Panc1 (cell line): ENCODE data around the gene TENM3.

Experiments used
- POLR2AphosphoS5 ChIP-seq: IDR thresholded peaks from 2 replicates; pipeline ENCODE4 v1.6.1; 2012; ENCODE audit warnings: mild to moderate bottlenecking, low read depth, low read length, moderate library complexity
- TF ChIP-seq, protein P1 (sequence below): fragments of 450-650 bp; IDR thresholded peaks from 2 replicates; pipeline ENCODE4 v1.5.1; 2017; ENCODE audit warnings: mild to moderate bottlenecking

DNA sequence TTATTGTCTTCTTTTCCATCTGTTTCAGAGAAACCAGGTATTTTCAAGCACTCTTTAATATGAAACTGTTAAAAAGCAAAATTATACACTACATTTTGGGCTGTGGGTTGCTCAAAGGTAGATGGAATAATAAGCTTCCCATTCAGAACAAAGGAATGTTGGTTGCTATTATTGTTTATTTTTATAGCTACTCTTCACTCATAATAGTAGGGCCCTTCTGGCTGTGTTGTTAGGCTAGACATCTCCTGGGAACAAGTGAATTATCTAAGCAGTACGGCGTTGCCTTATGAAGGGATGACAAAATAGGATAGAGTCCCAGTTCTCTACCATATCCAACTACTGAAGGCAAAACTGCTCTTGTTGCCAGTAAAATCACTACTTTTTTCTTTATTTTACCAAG lies 34.2 kb downstream of the TENM3 start:
- TF ChIP-seq, protein P1, sequence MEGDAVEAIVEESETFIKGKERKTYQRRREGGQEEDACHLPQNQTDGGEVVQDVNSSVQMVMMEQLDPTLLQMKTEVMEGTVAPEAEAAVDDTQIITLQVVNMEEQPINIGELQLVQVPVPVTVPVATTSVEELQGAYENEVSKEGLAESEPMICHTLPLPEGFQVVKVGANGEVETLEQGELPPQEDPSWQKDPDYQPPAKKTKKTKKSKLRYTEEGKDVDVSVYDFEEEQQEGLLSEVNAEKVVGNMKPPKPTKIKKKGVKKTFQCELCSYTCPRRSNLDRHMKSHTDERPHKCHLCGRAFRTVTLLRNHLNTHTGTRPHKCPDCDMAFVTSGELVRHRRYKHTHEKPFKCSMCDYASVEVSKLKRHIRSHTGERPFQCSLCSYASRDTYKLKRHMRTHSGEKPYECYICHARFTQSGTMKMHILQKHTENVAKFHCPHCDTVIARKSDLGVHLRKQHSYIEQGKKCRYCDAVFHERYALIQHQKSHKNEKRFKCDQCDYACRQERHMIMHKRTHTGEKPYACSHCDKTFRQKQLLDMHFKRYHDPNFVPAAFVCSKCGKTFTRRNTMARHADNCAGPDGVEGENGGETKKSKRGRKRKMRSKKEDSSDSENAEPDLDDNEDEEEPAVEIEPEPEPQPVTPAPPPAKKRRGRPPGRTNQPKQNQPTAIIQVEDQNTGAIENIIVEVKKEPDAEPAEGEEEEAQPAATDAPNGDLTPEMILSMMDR = no peak
- TF ChIP-seq POLR2AphosphoS5 = no peak
